Astrocyte (in vitro differentiated cells and primary cell): ENCODE data around the gene PHLPP2.

ENCODE experiments used
- CTCF ChIP-seq: IDR thresholded peaks from 2 replicates; pipeline ENCODE4 v1.5.1; 2011; ENCODE audit warnings: low read depth, mild to moderate bottlenecking, inconsistent platforms, low read length, moderate library complexity; ENCODE audit not compliant: insufficient read depth
- EZH2 ChIP-seq: IDR thresholded peaks from 2 replicates; pipeline ENCODE4 v1.6.1; 2012; ENCODE audit warnings: mild to moderate bottlenecking, low read length, inconsistent platforms; ENCODE audit not compliant: insufficient read depth

- no peak for TF ChIP-seq CTCF
- TF ChIP-seq EZH2, result no peak
Measured at GRCh38 chr16:71637398-71637797, 87.1 kb downstream of the PHLPP2 start.
